GM19397 (cell line): ENCODE data around the gene IMMP2L.
A peak's percentile ranks its signal among the peaks of the same experiment; 100 is the strongest.

ENCODE experiments used
- ATAC-seq: cut with Tn5 transposase; IDR thresholded peaks from one replicate; pipeline ENCODE4 v1.9.1; 2021; ENCODE audit warnings: mild to moderate bottlenecking, moderate library complexity; ENCODE audit not compliant: unreplicated experiment

IMMP2L gene

DNA sequence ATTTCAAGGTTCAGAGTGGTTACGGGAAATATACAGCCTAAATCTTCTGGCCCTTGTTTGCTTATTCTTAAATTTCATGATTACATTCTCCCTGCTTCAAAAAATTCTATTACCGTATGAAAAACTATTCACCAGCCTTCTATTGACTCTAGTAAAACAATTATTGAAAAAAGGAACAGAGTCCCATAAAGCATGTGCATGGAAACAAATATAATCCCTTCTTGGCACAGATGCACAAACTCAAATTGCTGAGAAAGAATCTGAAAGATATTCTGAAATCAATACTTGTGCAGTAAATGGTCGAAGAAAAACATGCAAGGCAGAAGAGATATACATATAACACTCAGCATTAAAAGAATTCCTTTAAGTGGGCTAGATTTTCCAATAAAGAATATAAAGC, 387.8 kb downstream of the IMMP2L start:
- ATAC-seq: no peak

DNA sequence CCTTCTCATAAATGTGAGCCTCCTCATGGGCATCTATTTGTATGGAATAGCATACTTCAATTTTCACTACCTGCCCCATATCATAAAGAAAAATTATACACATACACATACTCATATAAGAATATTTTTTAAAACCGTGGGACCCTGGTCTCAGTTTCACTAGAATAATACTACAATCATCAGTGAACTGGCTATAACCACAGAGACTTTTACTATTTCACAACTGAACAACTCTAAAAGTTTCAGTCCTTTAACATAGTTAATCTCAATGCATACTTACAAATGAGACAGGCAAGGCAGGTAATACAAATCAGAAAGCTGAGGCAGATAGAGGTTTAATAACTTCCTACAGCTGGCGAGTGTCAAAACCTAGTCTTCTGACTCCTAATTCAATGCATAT, 388.3 kb downstream of the IMMP2L start:
- ATAC-seq: no peak

DNA sequence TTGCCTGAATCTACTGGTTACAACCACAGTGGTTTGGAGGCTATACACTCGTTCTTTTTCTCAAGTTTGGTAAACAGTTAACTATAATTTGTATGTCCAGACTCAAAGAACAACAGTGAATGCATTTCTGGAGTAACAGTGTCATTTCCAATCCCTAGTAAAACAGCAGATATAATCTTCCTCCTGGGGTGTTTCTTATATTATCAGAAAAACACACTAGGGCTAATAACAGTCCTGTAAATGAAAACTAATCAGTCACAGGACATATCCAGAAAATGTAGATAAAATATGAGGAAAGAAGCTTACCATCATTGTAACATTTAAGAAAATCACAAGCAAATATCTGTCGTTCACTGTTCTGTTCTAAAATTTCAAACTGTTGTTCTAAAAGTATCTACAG, 388.8 kb downstream of the IMMP2L start:
- no peak for ATAC-seq

DNA sequence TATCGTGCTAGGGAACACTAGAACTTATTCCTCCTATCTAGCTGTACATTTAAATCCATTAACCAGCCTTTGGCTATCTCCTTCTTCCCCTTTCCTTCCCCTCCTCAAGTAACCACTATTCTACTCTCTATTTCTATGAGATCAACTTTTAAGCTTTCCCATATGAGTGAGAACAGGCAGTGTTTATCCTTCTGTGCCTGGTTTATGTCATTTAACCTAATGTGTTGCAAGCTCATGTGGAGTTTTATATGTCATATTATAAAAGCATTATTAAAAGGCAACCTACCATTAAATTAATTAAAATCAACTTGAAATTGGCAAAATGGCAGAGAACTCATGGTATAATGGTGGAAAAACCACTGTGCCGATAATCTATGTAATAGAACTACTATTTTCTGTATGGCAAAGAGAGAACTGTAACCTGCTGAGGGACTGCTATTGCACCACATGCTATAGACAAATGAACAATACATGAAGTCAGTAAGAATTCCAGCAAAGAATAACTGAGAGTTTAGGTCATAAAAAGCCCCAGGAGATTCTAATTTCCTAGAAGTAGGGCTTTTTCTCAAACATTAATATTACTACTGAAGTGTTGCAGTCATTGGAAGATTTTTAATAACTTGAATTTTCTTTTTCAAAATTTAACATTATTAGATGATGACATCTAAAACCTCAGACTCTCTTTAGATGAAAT, 389.6 kb downstream of the IMMP2L start:
- no peak for ATAC-seq

DNA sequence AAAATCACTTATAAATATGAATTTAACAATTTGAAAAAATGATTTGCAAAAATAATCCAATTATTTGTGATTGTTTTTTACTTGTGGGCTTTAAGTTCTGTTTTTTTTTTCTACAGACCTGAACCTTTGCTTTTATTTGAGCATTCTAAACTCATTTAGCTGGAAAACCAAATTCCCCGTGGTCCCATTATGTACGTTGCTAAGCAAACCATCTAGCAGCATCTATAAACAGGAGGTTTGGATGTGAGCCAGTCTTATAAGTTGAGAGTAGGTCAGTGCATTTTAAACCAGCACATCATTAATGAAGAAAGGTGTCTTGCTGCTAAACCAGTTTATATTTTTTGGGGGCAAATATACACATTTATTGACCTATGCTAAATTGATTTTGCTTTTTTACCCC, 394.1 kb downstream of the IMMP2L start:
- ATAC-seq: no peak

DNA sequence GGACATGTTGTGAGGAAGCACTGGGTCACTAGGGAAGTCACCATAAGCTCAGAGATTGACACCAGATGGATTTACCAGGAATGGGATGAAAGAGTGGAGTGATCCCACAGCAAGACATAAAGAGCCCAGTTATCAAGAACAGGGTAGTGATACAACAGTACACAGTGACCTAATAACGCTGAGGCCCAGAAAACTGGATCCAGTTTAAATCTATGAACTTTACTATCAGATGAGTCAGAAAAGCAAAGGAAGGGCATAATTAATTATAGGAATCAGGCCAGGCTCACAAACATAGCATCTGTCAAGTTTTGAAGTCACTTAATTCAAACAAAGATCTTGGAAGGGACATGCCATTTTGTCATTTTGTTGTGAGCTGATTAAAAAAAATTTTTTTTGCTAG, 397.9 kb downstream of the IMMP2L start:
- ATAC-seq: no peak

DNA sequence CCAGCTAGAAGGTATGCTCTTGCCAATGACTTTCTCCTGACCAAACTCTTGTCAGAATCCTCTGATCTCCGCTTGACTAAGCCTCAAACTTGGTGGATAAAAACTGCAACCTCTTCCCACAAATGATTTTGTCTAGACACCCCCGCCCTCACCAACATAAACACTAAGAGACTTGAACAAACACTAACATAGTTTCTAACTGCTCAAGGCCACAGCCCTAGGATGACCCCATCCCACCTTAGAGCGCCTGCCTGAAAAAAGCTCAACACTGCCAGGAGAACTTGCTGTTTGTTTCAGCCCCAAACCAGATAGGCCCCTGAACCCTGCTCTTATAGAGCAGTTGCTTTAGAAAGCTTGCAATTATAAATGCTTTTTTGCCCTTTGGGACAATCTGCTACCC, 399.6 kb downstream of the IMMP2L start:
- no peak for ATAC-seq

DNA sequence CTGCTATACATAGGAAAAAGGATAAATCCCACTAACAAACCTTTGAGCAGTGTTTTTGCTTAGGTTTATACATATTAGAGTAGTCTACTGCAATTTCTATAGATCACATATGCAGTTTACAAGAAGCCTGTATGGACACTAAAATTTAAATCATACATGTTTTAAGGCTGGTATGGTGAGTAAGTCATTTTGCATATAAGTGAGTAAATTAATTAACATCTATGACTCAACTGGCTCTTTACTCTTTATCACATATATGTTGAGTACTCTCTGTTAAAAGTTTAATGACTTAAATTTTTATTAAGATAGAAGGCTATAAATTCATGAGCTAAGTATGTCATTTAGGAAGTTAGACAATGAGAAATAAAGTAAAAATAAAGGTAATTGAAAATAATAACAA, 402.0 kb downstream of the IMMP2L start:
- ATAC-seq: no peak

DNA sequence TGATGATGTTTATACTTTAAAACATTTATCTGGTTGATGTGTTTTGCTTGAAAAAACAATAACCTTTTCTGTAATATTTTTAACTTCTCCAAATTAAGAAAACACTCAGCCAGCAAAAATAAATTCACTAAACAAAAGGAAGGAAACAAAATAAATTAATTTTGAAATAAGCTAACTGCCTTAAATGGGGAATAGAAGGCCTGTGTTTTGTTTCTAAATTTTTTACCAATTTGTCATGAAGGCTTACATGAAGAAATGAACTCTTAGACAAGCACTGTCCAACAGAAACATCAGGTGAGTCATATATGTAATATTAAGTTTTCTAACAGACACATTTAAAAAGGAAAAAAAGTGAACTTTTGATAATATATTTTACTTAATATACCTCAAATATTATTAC, 402.9 kb downstream of the IMMP2L start:
- no peak for ATAC-seq

DNA sequence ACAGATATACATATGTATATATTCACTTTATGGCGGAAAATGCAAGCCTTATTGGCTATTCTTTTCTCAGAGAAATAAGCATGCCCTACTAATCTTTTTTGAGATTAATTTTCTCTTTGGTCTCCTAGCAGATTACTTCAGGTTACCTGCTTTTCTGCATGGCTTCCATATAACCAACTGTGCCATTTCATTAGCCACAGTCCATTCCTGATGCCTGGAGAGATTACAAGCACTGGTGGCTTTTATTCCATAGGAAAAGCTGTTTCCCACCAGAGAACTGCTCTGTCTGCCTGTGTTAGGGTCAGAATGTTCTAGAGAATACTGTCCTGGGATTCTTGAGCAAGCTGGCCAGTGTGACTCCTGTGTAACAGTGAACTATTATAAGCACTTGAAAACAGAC, 411.6 kb downstream of the IMMP2L start:
- ATAC-seq: no peak

DNA sequence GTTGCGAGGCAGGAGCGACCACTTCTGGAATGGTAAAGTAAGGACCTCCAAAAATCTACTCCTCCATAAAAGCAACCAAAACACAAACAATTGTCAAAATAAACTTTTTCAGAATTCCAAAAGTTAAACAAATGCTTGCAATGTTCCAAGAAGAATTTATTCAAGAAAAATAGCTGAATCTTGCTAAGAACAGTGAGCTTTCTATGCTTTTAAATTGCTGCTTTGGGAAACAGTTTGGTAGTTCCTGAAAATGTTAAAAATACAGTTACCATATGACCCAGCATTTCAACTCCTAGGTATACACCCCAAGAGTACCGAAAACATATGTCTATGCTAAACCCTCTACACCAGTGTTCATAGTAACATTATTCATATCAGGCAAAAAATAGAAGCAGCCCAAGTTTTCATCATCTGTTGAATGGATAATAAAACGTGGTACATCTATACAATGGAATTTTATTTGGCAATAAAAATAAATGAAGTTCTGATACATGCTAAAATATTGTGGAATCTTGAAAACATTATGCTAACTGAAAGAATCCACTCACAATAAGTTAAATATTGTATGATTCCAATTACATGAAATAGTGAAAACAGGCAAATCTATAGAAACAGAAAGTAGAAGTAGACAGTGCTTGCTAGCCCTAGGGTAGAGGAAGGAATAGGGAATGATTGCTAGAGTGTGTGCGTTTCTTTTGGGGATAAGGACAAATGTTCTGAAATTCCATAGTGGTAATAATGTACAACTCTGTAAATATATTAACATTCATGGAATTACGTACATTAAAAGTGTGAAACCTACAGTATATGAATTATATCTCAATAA, 414.4 kb downstream of the IMMP2L start:
- ATAC-seq: no peak

DNA sequence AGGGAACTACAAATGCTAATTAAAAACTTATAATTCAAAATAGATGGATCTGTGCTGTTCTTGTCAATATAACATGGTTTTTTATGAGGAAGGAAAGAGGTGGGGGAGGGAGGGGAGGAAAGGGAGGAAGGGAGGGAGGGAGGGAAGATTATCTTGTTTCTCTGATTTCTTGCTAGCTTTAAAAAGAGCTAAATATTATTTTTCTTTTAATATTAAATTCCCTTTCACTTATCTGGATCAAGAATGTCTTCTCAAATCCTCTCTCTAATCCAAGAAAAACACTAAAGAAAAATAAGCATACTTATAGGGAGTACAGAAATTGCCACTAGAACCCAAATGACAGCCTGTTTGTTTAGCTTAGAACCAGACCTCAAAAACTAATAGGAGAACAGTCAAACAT, 416.2 kb downstream of the IMMP2L start:
- no peak for ATAC-seq

DNA sequence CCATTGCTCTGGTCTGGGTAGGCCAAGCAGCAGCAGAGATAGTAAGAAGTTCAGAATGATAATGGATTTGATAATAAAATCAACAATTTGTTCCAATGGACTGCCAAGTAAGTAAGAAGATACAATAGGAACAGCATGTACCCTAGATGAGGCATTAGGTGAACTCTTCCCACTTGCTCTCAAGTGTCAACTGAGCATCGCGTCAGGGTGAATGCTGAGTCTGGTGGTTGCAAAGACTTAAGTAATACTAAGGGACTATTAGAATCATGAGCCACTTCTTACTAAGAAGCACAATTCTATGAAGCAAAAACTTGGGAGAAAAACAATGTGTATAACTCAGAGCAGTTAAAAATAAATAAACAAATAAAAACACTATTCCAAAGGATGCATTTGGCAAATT, 416.8 kb downstream of the IMMP2L start:
- ATAC-seq: no peak

DNA sequence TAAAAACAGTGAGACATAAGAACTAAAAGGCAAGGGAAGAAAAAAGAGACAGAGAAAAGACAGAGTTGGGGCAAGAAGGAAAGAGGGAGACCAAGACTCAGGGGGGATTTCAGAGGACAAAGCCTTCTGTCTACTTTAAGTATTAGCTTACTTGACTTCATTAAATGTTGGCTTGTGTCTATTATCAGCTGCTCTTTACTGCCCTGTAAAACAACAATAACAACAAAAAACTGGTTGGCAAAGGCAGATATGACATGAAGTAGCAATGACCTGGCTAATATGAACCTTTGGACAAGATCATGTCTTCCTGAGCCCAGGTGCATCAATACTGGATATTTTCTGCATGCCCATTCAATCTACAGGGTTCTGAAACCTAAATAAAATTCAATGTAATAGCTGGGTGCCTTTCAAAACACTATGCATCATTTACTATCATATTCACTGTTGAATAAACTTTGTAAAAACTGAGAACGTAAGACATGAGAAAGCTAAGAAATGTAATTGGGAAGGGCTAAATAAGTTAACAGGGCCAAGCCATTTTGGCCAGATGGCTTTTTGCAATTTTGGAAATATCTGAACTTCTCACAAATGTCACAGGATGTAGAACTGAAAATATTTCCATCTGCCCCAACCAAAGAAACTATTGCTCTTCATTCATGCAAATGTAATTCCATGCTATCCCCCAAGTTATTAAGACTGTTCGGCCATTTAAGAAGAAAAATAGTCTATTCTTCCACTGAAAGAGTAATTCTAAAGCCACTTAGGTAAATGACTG, 422.0 kb downstream of the IMMP2L start:
- no peak for ATAC-seq

DNA sequence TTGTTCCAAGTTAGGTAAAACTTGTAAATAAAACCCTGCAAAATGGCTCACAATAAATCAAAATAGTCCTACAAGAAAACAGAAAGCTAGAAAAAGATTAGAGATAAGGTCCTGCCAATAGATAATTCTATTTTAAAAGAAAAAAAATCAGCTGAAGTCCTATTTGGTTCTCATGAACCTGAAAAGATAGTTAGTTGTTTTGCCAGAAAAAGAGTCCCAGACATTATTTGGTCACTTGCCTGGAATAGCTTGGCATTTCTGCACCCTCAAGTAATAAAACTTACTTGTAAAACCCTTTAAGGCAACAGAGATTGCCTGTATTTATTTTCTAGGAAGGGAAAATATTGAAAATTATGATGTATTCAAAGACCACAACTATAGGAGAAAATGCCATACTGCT, 423.7 kb downstream of the IMMP2L start:
- ATAC-seq: no peak

DNA sequence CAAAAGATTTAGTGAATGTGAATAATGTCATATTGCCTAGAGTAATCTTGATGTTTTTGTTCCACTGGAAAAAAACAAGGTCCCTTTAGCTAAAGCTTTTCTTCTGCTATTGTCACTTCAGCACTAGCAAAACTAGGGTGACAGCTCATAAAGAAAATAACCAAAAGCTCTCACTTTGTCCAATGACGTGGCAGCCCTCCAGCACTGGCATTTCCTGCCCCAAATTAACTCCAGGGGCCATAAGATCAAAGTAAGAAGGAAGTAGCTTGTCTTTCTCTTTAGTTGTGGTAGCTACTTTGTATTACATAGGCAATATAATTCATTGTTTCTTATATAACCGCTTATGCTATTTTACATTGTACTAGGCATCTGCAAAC, 424.1 kb downstream of the IMMP2L start:
- peak; percentile 89 for ATAC-seq

DNA sequence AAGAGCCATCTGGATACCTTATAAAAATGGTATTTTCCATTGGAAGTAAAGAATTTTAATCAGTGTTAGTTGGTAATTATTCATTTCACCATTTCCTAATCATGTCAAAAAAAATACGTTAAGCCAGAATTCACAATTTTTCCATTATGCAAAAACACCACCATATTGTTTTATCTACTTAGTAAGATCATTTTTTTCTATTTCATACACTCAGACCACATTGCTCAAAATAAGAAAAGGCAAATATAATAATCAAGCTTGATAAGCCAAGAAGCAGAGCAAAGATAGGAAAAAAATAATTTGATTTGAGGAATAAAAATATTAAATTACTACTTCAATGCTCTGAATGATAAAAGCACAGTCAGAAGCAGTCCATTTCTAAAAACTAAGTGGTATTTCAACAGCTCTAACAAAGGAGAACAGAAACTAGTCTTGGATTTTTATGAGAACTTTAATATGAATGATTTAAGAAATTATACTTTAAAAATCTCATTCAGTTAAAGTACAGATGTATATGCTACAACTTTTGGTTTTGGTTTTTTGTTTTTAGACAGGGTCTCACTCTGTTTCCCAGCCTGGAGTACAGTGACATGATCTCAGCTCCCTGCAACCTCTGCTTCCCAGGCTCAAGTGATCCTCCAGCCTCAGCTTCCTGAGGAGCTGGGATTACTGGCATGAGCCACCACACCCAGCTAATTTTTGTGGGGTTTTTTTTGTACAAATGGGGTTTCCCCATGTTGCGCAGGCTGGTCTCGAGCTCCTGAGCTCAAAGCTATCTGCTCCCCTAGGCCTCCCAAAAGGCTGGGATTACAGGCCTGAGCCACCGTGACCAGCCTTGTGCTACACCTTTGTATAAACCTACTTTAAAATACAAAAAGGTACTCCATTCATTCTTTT, 424.7 kb downstream of the IMMP2L start:
- ATAC-seq: peak; percentile 74

DNA sequence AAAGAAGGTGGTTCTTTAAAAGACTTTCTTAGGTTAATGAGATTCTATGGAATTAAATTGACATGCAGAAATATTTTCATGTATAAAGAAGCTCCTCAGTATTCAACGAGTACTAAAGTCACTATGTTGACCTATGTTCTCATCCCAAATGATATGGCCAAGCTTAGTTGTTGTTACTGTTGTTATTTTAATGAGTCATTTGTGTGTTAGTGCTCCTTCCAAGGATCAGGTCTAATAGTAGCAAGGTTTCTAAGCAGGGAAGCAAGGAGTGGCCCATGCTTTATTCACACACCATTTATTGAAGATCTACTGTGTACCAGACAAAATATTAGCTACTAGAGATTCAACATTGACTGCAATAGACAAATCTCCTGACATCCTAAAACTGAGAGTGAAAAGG, 429.5 kb downstream of the IMMP2L start:
- ATAC-seq: no peak

DNA sequence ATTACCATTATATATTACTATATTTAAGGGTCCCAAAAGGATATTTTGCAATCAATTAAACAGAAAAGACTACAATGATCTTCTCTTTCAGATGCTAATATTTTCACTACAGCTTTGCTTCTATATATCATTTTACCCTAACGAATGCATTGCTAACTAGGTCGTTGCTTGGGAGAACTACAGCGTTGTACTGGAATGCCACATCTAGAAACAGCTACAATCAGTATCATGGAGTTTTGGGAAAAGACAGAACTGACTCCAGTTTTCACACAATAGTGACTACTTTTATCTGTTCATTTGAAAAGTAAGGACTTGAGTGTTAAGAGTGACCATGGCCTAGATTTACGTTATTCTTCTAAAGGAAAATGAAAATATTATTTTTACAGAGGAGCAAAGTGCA, 432.9 kb downstream of the IMMP2L start:
- no peak for ATAC-seq

DNA sequence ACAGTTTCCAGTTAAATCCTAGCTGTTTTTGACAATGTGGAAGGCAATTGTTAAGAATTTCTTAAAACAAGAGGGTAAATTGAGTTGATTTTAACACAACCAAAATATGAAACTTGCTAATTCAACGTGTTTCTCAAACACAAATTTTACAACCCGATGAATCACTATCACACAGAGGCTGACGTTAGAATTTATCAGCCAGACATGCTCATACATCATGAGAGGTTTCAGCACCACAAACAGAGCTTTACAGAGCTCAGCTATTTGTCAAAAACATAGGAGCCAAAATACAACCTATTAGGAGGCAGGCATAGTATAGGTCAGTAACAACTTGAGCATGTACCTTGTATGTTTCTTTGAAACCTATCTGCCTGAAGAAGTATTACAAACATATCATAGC, 435.3 kb downstream of the IMMP2L start:
- no peak for ATAC-seq

DNA sequence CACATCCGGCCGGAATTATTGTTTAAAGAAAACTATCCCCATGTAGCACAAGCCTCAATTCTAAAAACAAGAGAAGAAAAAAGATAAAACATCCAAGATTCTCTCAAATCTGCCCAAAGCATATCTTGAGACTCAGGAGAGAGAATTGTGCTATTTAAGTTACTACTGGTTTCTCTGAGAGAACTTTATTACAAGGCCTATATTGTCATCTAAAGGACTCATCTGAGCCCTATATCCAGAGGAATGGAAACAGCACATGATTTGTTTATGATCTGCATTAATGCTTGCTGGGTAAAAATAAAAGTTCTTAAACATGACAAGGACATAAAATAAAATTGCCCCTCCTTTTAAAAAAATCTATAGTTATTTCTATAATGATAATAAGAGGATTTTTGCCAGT, 446.3 kb downstream of the IMMP2L start:
- no peak for ATAC-seq
